ENCODE data around the gene SLA2.
A peak's percentile ranks its signal among the peaks of the same experiment; 100 is the strongest.

Gene SLA2

DNA sequence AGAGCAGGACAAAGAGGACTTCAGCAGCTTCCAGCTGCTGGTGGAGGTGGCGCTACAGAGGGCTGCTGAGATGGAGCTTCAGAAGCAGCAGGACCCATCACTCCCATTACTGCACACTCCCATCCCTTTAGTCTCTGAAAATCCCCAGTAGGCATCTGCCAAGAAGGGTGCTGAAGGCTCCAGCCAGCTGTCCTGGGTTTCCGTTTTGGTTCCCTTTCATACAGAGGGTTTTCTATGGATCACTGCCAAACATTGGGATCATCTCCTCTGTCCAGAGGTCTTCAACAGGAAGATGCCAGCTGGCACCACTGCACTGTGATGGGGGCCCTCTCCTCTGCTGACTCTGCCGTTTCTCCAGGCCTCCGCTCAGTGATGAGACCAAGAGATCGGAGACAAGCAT is 54.7 kb downstream of the SLA2 start:
- Histone ChIP-seq H3K4me1 (ENCODE audit: control insufficient read depth, insufficient read depth, low read length) (no peaks in the 10 kb centered on the region), H3K36me3 (ENCODE audit: control insufficient read depth in 2 of 2, insufficient read depth in 2 of 2, low read length in 2 of 2) (peaks cover 3 to 9% of the 10 kb centered on the region in 2 donors), H3K27me3 (ENCODE audit: control insufficient read depth in 1 of 2, insufficient read depth in 2 of 2, low read length in 2 of 2) (no peaks in the 10 kb centered on the region), H3K9ac (ENCODE audit: low read length in 2 of 2) (no peak overlapping the region), H3K9me3 (ENCODE audit: control insufficient read depth in 2 of 2, low read length in 2 of 2) (no peaks in the 10 kb centered on the region), H3K27ac (ENCODE audit: low read length) (no peak overlapping the region), H3K4me3 (ENCODE audit: low read length in 2 of 2) (no peak overlapping the region)

GRCh38 chr20:36587388-36588070 is 58.5 kb downstream of the SLA2 start:
- Histone ChIP-seq H3K27ac (ENCODE audit: low read length) (no peak overlapping the region), H3K9me3 (ENCODE audit: control insufficient read depth in 2 of 2, low read length in 2 of 2) (no peaks in the 10 kb centered on the region), H3K4me3 (ENCODE audit: low read length in 2 of 2) (no peak overlapping the region), H3K9ac (ENCODE audit: low read length in 2 of 2) (no peak overlapping the region), H3K4me1 (ENCODE audit: control insufficient read depth, insufficient read depth, low read length) (no peaks in the 10 kb centered on the region), H3K27me3 (ENCODE audit: control insufficient read depth in 1 of 2, insufficient read depth in 2 of 2, low read length in 2 of 2) (no peaks in the 10 kb centered on the region), H3K36me3 (ENCODE audit: control insufficient read depth in 2 of 2, insufficient read depth in 2 of 2, low read length in 2 of 2) (peaks cover 3 to 14% of the 10 kb centered on the region in 2 donors)

DNA sequence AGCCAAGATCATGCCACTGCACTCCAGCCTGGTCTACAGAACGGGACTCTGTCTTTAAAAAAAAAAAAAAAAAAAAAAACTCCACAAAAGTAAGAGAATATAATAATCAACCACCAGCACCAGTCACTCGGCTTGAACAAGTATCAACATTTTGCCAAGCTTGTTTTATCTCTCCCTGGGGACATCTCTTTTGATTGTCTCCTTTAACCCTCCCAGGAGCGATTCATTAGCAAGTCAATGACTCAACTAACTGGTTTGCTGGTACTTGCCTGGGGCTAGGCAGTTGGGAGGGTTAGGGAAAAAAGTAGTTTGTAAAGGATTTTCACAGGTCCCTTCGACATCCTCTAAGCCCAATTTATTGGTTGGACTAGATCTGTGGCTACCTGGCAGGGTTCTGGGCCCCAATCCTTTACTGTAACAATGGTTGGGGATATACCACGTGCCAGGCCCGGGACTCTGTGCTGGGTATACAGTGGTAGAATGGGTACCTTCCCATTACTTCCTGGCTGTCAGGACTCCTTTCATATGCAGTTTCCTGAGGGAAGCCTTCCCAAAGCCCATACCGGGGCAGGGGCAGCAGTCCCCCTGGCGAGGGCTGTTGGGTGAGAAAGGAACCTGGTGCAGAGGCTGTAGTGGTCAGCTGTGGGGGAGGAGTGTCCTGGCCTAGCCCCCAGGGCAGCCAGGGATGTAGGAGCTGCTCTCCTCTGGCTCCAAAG is 60.4 kb downstream of the SLA2 start:
- H3K4me1 ChIP-seq (ENCODE audit: control insufficient read depth, insufficient read depth, low read length) = no peaks in the 10 kb centered on the region
- no peak overlapping the region for H3K27ac ChIP-seq (ENCODE audit: low read length)
- H3K27me3 ChIP-seq (ENCODE audit: control insufficient read depth in 1 of 2, insufficient read depth in 2 of 2, low read length in 2 of 2) = no peaks in the 10 kb centered on the region
- H3K9ac ChIP-seq (ENCODE audit: low read length in 2 of 2) = no peak overlapping the region
- no peak overlapping the region for H3K4me3 ChIP-seq (ENCODE audit: low read length in 2 of 2)
- H3K9me3 ChIP-seq (ENCODE audit: control insufficient read depth in 2 of 2, low read length in 2 of 2) = no peaks in the 10 kb centered on the region
- H3K36me3 ChIP-seq (ENCODE audit: control insufficient read depth in 2 of 2, insufficient read depth in 2 of 2, low read length in 2 of 2) = peaks cover 7 to 21% of the 10 kb centered on the region in 2 donors

DNA sequence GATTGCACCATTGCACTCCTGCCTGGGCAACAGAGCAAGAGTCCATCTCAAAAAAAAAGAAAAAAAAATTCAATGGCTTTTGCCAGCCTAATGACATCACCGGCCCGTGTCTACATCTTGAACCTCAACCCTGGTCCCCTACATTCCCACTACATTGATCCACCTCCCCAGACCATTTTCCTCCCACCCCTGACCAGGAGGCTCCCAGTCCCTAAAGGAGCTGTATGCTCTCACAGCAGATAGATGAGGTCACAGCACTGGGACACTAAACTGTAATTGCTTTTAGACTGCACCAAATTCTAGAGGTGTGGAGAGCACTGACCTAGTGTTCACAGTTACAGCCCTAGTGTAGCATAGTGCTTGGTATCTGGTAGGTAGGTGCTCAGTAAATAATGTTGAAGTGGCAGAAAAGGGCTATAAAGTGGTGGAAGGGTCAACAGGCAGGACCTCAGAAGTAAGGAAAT is 61.9 kb downstream of the SLA2 start:
- Histone ChIP-seq H3K9ac (ENCODE audit: low read length in 2 of 2) (no peak overlapping the region), H3K36me3 (ENCODE audit: control insufficient read depth in 2 of 2, insufficient read depth in 2 of 2, low read length in 2 of 2) (peaks cover 16 to 33% of the 10 kb centered on the region in 2 donors), H3K9me3 (ENCODE audit: control insufficient read depth in 2 of 2, low read length in 2 of 2) (no peaks in the 10 kb centered on the region), H3K4me1 (ENCODE audit: control insufficient read depth, insufficient read depth, low read length) (no peaks in the 10 kb centered on the region), H3K4me3 (ENCODE audit: low read length in 2 of 2) (no peak overlapping the region), H3K27me3 (ENCODE audit: control insufficient read depth in 1 of 2, insufficient read depth in 2 of 2, low read length in 2 of 2) (no peaks in the 10 kb centered on the region), H3K27ac (ENCODE audit: low read length) (no peak overlapping the region)

- Histone ChIP-seq H3K9me3 (ENCODE audit: control insufficient read depth in 2 of 2, low read length in 2 of 2) (no peaks in the 10 kb centered on the region), H3K4me1 (ENCODE audit: control insufficient read depth, insufficient read depth, low read length) (no peaks in the 10 kb centered on the region), H3K36me3 (ENCODE audit: control insufficient read depth in 2 of 2, insufficient read depth in 2 of 2, low read length in 2 of 2) (peaks cover 16 to 33% of the 10 kb centered on the region in 2 donors), H3K27ac (ENCODE audit: low read length) (no peak overlapping the region), H3K27me3 (ENCODE audit: control insufficient read depth in 1 of 2, insufficient read depth in 2 of 2, low read length in 2 of 2) (no peaks in the 10 kb centered on the region), H3K9ac (ENCODE audit: low read length in 2 of 2) (no peak overlapping the region), H3K4me3 (ENCODE audit: low read length in 2 of 2) (no peak overlapping the region)
Measured at GRCh38 chr20:36582821-36583220, 63.2 kb downstream of the SLA2 start.

- H3K4me3 ChIP-seq (ENCODE audit: low read length in 2 of 2) = no peak overlapping the region
- H3K4me1 ChIP-seq (ENCODE audit: control insufficient read depth, insufficient read depth, low read length) = no peaks in the 10 kb centered on the region
- no peaks in the 10 kb centered on the region for H3K9me3 ChIP-seq (ENCODE audit: control insufficient read depth in 2 of 2, low read length in 2 of 2)
- H3K36me3 ChIP-seq (ENCODE audit: control insufficient read depth in 2 of 2, insufficient read depth in 2 of 2, low read length in 2 of 2) = peaks cover 16 to 33% of the 10 kb centered on the region in 2 donors
- H3K27ac ChIP-seq (ENCODE audit: low read length) = no peak overlapping the region
- H3K27me3 ChIP-seq (ENCODE audit: control insufficient read depth in 1 of 2, insufficient read depth in 2 of 2, low read length in 2 of 2) = no peaks in the 10 kb centered on the region
- H3K9ac ChIP-seq (ENCODE audit: low read length in 2 of 2) = no peak overlapping the region
Measured at GRCh38 chr20:36582322-36582721, 63.7 kb downstream of the SLA2 start.

DNA sequence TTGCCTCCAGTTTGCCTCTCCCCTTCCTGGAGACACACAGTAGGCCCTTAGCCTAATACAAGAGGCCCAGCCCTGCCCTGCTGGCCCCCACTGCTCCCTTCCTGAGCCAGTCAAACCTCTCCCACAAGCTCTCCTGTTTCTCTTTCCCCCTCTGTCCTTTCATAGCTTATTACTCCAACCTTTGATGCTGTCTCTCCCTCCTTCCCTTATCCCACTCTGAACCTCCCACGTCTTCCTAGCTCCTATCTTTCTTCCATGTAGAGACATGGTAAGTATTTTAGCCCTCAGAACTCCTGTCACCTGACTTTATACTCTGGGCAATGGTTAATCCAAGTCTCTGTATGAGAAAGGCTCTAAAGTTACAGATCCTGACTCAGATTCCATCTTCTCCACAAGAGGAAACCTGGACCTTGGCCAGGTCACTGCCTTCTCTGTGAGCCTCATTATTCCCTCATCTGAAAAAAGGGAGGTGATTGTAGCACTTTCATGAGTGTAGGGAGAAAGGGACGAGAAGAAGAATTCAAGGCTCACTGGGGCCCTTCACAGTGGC is 65.9 kb downstream of the SLA2 start:
- H3K27ac ChIP-seq (ENCODE audit: low read length) = no peak overlapping the region

GRCh38 chr20:36578356-36579041 is 67.5 kb downstream of the SLA2 start:
- H3K9me3 ChIP-seq (ENCODE audit: control insufficient read depth in 2 of 2, low read length in 2 of 2) = no peaks in the 10 kb centered on the region
- H3K27me3 ChIP-seq (ENCODE audit: control insufficient read depth in 1 of 2, insufficient read depth in 2 of 2, low read length in 2 of 2) = no peaks in the 10 kb centered on the region
- no peak overlapping the region for H3K9ac ChIP-seq (ENCODE audit: low read length in 2 of 2)
- peaks cover 18% of the 10 kb centered on the region for H3K4me1 ChIP-seq (ENCODE audit: control insufficient read depth, insufficient read depth, low read length)
- no peak overlapping the region for H3K27ac ChIP-seq (ENCODE audit: low read length)
- peaks cover 13 to 29% of the 10 kb centered on the region in 2 donors for H3K36me3 ChIP-seq (ENCODE audit: control insufficient read depth in 2 of 2, insufficient read depth in 2 of 2, low read length in 2 of 2)
- H3K4me3 ChIP-seq (ENCODE audit: low read length in 2 of 2) = no peak overlapping the region

More for the DNA sequence above, 65.9 kb downstream of the SLA2 start:
- Histone ChIP-seq H3K4me3 (ENCODE audit: low read length in 2 of 2) (no peak overlapping the region), H3K27me3 (ENCODE audit: control insufficient read depth in 1 of 2, insufficient read depth in 2 of 2, low read length in 2 of 2) (no peaks in the 10 kb centered on the region), H3K9me3 (ENCODE audit: control insufficient read depth in 2 of 2, low read length in 2 of 2) (no peaks in the 10 kb centered on the region), H3K4me1 (ENCODE audit: control insufficient read depth, insufficient read depth, low read length) (peaks cover 11% of the 10 kb centered on the region), H3K9ac (ENCODE audit: low read length in 2 of 2) (no peak overlapping the region), H3K36me3 (ENCODE audit: control insufficient read depth in 2 of 2, insufficient read depth in 2 of 2, low read length in 2 of 2) (peaks cover 16 to 31% of the 10 kb centered on the region in 2 donors)

DNA sequence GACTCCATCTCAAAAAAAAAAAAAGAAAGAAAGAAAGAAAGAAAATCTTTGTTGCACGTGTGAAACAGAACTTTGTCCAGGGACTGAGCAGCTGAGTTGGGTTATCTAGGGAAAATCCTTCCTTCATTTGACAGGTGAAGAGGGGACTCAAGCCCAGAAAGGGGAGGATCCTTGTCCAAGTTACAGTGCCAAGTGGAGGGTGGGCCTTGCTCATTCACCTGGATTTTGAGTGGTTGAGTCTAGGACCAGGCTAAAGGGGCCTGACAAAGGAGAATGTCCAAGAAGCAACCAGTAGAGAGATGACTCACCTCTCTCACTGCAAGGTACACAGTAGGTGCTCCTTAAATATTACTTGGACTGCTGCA is 69.9 kb downstream of the SLA2 start:
- Histone ChIP-seq H3K4me1 (ENCODE audit: control insufficient read depth, insufficient read depth, low read length) (peaks cover 26% of the 10 kb centered on the region), H3K27ac (ENCODE audit: low read length) (no peak overlapping the region), H3K4me3 (ENCODE audit: low read length in 2 of 2) (no peak overlapping the region), H3K9me3 (ENCODE audit: control insufficient read depth in 2 of 2, low read length in 2 of 2) (no peaks in the 10 kb centered on the region), H3K9ac (ENCODE audit: low read length in 2 of 2) (no peak overlapping the region), H3K27me3 (ENCODE audit: control insufficient read depth in 1 of 2, insufficient read depth in 2 of 2, low read length in 2 of 2) (no peaks in the 10 kb centered on the region), H3K36me3 (ENCODE audit: control insufficient read depth in 2 of 2, insufficient read depth in 2 of 2, low read length in 2 of 2) (peaks cover 11 to 16% of the 10 kb centered on the region in 2 donors)

DNA sequence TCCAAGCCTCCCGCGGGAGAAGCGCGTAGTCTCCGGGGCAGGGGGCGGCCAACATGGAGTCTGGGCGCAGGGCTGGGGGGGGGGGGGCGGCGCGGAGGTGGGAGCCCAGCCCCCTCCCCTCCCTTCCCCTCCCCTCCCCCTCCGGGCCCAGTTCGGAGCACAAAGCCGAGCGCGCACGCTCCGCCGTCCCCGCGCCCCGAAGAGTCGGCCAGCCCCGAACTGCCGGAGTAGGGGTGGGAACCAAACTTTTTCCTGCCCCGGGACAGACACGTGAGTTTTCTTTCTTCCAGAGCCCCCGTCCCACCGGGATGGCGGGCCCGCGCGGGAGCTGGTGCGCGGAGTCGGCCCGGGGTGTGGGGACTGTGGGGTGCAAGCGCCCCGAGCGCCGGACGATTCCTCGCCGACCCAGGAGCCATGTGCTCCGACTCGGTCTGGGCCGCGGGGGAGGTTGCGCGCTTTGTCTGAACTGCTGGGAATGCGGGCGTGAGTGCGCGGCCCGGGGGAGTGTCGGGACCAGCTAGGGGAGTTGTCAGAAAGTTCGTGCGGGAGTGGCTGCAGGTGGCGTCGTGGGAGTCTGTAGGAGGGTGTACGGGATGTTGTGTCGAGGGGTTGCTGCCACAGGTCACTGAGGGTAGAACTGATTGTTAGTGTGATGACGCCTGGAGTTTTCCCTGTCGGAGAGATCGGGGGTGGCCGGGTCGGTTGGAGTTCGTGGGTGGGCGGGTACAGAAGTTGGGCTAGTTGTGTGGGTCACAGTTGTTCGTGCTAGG is 71.4 kb downstream of the SLA2 start:
- H3K4me1 ChIP-seq (ENCODE audit: control insufficient read depth, insufficient read depth, low read length) = peaks cover 26% of the 10 kb centered on the region
- peaks cover 1 to 5% of the 10 kb centered on the region in 2 donors for H3K36me3 ChIP-seq (ENCODE audit: control insufficient read depth in 2 of 2, insufficient read depth in 2 of 2, low read length in 2 of 2)
- H3K9ac ChIP-seq (ENCODE audit: low read length in 2 of 2) = peak overlapping the region; percentile 42 to 86

More for the DNA sequence above, 71.4 kb downstream of the SLA2 start:
- H3K27ac ChIP-seq (ENCODE audit: low read length) = peak overlapping the region; percentile 55
- H3K27me3 ChIP-seq (ENCODE audit: control insufficient read depth in 1 of 2, insufficient read depth in 2 of 2, low read length in 2 of 2) = no peaks in the 10 kb centered on the region
- no peaks in the 10 kb centered on the region for H3K9me3 ChIP-seq (ENCODE audit: control insufficient read depth in 2 of 2, low read length in 2 of 2)
- H3K4me3 ChIP-seq (ENCODE audit: low read length in 2 of 2) = peak overlapping the region; percentile 60 to 78
